PC-9 (cell line): Measurements from ENCODE around the gene ZNF804A. TPM values are rescaled to one million over a fixed set of nuclear protein-coding genes. Genes with fewer than 3 reads are reported as not detected.
"Not testable (repeated sequence)": the region's sequence is repeated elsewhere in the genome, so short reads cannot be mapped to it uniquely, and the experiment has no call there.

Source experiments
- BruUV-seq: library from RNA; stranded (reverse); fragments of 400-500 nt; replicated peaks from 2 replicates; lab custom pipeline; 2021; lab: Mats Ljungman, UMichigan
- CTCF ChIA-PET: fragments of 300-600 bp; sonication (Branson Sonifier 250); formaldehyde crosslinking; loops from one replicate; lab custom pipeline; 2022; ENCODE audit warnings: antibody characterized with exemption; lab: Charles Lee
- POLR2A ChIA-PET: fragments of 300-600 bp; sonication (Branson Sonifier 250); formaldehyde crosslinking; loops from one replicate; lab custom pipeline; 2022; ENCODE audit warnings: antibody characterized with exemption; ENCODE audit not compliant: unreplicated experiment; lab: Charles Lee
- DNase-seq, 2 experiments: peaks; one replicate each; pipeline versions ENCODE4 v3.0.0 to v3.0.0-alpha.2; 2015 to 2022; ENCODE audit warnings: mixed read lengths in 1 of 2
- H2AFZ ChIP-seq: fragments of 200-600 bp; sonication (generic); 2 replicates; pipeline ENCODE4 v1.8.1; 2017; ENCODE audit warnings: antibody characterized with exemption
- H3F3A ChIP-seq: fragments of 200-600 bp; sonication (generic); 2 replicates; pipeline ENCODE4 v1.8.1; 2017; ENCODE audit warnings: antibody characterized with exemption, mild to moderate bottlenecking, low read depth; ENCODE audit not compliant: insufficient read depth
- H3K27ac ChIP-seq: fragments of 200-600 bp; sonication (generic); 2 replicates; pipeline ENCODE4 v1.6.1; 2016; ENCODE audit warnings: mixed run types
- H3K27me3 ChIP-seq: fragments of 200-600 bp; sonication (generic); 2 replicates; pipeline ENCODE4 v1.6.1; 2016; ENCODE audit warnings: low read depth, mixed run types; ENCODE audit not compliant: insufficient read depth
- H3K36me3 ChIP-seq: fragments of 200-600 bp; sonication (generic); 2 replicates; pipeline ENCODE4 v1.6.1; 2016; ENCODE audit warnings: low read depth, mixed run types
- H3K4me1 ChIP-seq: fragments of 200-600 bp; sonication (generic); replicated peaks from 2 replicates; pipeline ENCODE4 v1.6.1; 2016; ENCODE audit warnings: mixed run types; ENCODE audit not compliant: insufficient read depth
- H3K4me2 ChIP-seq: fragments of 200-600 bp; sonication (generic); 2 replicates; pipeline ENCODE4 v1.6.1; 2017; ENCODE audit warnings: mixed run types
- H3K4me3 ChIP-seq: fragments of 200-600 bp; sonication (generic); 2 replicates; pipeline ENCODE4 v1.6.1; 2016; ENCODE audit warnings: mixed run types
- H3K79me2 ChIP-seq: fragments of 200-600 bp; sonication (generic); 2 replicates; pipeline ENCODE4 v1.6.1; 2017; ENCODE audit warnings: low read depth, mixed run types
- H3K9me2 ChIP-seq: fragments of 200-600 bp; sonication (generic); 2 replicates; pipeline ENCODE4 v1.8.1; 2017; ENCODE audit warnings: mild to moderate bottlenecking; ENCODE audit not compliant: insufficient read depth
- H3K9me3 ChIP-seq: fragments of 200-600 bp; sonication (generic); 2 replicates; pipeline ENCODE4 v1.8.1; 2016; ENCODE audit warnings: low read depth; ENCODE audit not compliant: insufficient read depth
- H4K20me1 ChIP-seq: fragments of 200-600 bp; sonication (generic); 2 replicates; pipeline ENCODE4 v1.8.1; 2017; ENCODE audit not compliant: insufficient read depth
- CTCF ChIP-seq: fragments of 200-600 bp; sonication (generic); conservative IDR thresholded peaks from 2 replicates; pipeline ENCODE4 v1.6.1; 2017; ENCODE audit warnings: mixed run types, antibody characterized with exemption, mild to moderate bottlenecking, moderate library complexity
- EZH2 ChIP-seq: fragments of 200-600 bp; sonication (generic); IDR thresholded peaks from 2 replicates; pipeline ENCODE4 v1.8.0; 2017; ENCODE audit warnings: antibody characterized with exemption, low read depth
- intact Hi-C: fragments of 100-400 bp; cut with micrococcal nuclease; formaldehyde crosslinking; loops from one replicate; pipeline ENCODE4 v1.10.0; 2022; ENCODE audit not compliant: unreplicated experiment
- total RNA-seq: library from RNA; stranded (reverse); gene quantifications from 2 replicates; pipeline ENCODE4 v1.2.3, GENCODE V29; 2021

Gene ZNF804A
- total RNA-seq, 1 experiment from 2014 or later, result not detected

GRCh38 chr2:184756161-184756560, 157.8 kb downstream of the ZNF804A start:
- H4K20me1 ChIP-seq, result no peaks in the 10 kb centered on the region
- POLR2A ChIA-PET, result interaction anchor here (0.6 kb wide), 1 partner anchor 896 kb away, joined by 10 read pairs; no protein-coding TSS in a partner anchor
- H3K79me2 ChIP-seq, result no peaks in the 10 kb centered on the region
- no peaks in the 10 kb centered on the region for H3K27me3 ChIP-seq
- H3K9me3 ChIP-seq, result no peaks in the 10 kb centered on the region
- intact Hi-C loops, result no loop called here
- H3F3A ChIP-seq, result no peaks in the 10 kb centered on the region
- CTCF ChIA-PET, result no interaction called here
- H3K4me2 ChIP-seq, result no peak overlapping the region
- no peak for DNase-seq
- H3K36me3 ChIP-seq, result no peaks in the 10 kb centered on the region
- H3K4me3 ChIP-seq, result no peak overlapping the region
- BruUV-seq, result no TSS peak
- no peak for TF ChIP-seq CTCF
- no peak for TF ChIP-seq EZH2
- H3K27ac ChIP-seq, result no peak overlapping the region
- H3K9me2 ChIP-seq, result no peaks in the 10 kb centered on the region
- H3K4me1 ChIP-seq, result no peaks in the 10 kb centered on the region
- H2AFZ ChIP-seq, result no peak overlapping the region

- Histone ChIP-seq H3K36me3 (no peaks in the 10 kb centered on the region), H3F3A (no peaks in the 10 kb centered on the region), H3K9me3 (no peaks in the 10 kb centered on the region), H3K4me1 (no peaks in the 10 kb centered on the region), H3K27ac (no peak overlapping the region), H3K9me2 (no peaks in the 10 kb centered on the region), H3K79me2 (no peaks in the 10 kb centered on the region), H4K20me1 (no peaks in the 10 kb centered on the region), H3K4me3 (no peak overlapping the region), H3K4me2 (no peak overlapping the region), H3K27me3 (no peaks in the 10 kb centered on the region), H2AFZ (no peak overlapping the region)
- ChIA-PET CTCF (no interaction called here), POLR2A (interaction anchor here (0.6 kb wide), 1 partner anchor 897 kb away, joined by 10 read pairs; no protein-coding TSS in a partner anchor)
- no TSS peak for BruUV-seq
- no peak for DNase-seq
- intact Hi-C loops, result no loop called here
- TF ChIP-seq EZH2 (no peak), CTCF (no peak)
Measured at GRCh38 chr2:184756885-184757284, 158.6 kb downstream of the ZNF804A start.

- H3K79me2 ChIP-seq, H3F3A ChIP-seq, H3K9me2 ChIP-seq, DNase-seq, H3K27ac ChIP-seq, H3K9me3 ChIP-seq, H3K4me3 ChIP-seq, H2AFZ ChIP-seq, H3K36me3 ChIP-seq, CTCF ChIA-PET, BruUV-seq, H3K27me3 ChIP-seq, H3K4me2 ChIP-seq, POLR2A ChIA-PET, H3K4me1 ChIP-seq, intact Hi-C loops, H4K20me1 ChIP-seq: not testable (repeated sequence)
Measured at GRCh38 chr2:184759557-184760255, 161.4 kb downstream of the ZNF804A start.
